Measurements from ENCODE around the gene TMEM31.

TMEM31 gene, protein sequence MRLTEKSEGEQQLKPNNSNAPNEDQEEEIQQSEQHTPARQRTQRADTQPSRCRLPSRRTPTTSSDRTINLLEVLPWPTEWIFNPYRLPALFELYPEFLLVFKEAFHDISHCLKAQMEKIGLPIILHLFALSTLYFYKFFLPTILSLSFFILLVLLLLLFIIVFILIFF

DNA sequence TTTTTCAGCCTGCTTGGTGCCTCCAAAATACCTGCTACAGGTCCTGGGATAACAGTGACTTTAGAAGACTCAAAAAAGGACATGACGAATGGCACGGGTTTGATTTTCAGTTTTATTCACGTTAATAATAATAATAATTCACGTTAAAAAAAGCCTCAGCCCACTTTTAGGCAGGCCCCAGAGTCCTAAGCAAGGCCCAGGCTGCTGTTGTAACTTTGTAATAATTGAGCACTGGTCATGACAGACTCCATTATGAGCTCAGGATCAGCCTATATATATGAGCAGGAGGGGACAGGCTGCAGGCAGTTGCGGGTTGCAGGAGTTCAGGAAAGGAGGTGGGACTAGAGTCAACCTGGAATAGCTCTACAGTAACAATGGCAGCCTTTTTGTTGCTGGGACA lies at the start of gene TMEM31:
TMEM31 (plus strand) TSS at position 301 of the 400 bp plus-strand sequence. CDS start 1,350 bp downstream, outside the sequence.
- no peak for DNase-seq

DNA sequence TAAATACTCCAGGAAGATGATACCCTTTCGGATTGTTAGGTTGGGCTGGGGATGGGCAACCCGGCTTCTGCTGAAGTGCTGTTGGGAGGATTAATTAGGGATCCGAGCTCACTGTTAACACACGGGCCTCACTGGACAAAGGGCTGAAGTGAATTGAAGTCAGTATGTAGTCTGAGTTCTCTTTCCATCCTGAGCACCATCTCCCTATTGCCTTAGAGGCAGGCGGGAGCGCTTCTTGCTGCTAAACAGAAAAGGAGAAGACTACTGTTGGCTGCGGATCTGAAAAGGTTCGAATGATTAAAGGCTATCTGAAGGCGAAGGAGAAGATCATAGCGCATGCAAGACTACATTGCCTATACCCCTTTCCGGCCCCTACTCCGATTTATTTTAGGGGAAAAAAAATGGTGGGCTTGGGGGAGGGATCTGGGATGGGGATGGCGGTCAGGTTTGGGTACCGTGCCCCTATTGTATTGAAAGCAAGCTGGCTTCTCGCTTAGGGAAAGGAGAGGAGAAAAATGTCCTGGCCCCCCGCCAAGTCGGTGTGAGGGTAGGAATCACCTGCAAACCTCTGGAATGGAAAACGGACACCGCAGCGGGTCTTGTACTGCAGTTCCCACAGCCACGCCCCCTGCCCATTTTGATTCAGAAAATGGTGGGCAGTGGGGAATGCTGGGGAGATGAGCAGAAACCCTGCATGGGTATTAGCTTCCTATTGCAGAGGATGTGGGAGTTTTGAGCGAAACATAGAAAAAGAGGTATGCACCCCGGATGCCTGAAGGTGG lies 46.5 kb upstream of the TMEM31 start:
- no peak for DNase-seq

DNA sequence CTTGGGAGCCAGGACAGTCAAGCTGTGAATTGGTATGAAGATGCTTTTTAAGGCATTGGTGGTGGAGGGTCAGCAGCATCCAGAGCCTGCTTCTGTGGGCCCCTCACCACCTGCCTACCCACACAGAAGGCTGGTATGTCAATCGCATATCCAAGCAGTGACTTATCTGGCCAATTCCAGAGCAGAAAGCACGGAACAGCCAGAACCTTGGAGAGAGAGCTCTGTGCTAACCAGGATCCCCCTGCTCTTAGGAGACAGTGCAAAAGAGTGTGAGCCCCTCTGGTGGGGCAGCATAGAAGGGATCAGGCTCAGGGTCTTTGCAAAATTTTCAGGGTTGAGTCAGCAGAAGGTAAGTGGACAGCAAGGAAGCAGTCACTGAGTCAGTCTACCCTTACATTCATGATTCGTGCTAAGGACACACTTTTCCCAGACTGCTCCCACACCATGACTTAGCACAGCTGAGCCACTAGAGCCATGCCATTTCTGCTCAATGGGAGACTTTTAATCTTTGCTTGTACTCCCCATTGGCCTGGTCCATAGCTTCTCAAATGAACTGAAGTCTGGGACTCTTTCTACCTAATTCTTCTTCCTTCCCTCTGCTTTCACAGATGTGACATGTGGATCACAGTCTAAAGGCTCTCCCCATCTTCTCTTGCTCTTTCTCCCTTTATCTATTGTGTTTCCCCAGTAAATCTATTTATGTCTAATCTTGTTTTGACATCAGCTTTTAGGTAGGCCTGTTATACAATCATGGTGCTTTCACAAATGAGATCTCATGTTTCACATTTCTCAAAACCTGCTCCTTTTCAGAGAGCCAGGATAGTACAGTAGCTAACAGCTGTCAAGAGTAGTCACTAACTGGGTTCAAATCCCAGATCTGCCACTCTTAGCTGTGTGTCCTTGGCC lies 44.3 kb upstream of the TMEM31 start:
- DNase-seq: no peak

DNA sequence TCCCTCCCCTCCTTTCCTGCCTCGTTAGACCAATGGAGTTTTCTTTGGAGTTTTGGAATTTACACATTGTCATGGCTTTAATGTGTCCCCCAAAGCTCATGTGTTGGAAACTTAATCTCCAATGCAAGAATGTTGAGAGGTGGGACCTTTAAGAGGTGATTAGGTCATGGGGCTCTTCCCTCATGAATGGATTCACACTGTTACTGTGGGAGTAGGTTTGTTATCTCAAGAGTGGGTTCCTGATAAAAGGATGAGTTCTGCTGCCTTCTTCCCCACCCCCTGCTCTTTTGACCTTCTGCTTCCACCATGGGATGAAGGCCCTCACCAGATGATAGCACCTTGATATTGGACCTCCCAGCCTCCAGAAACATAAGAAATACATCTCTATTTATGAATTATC lies 41.0 kb upstream of the TMEM31 start:
- no peak for DNase-seq

DNA sequence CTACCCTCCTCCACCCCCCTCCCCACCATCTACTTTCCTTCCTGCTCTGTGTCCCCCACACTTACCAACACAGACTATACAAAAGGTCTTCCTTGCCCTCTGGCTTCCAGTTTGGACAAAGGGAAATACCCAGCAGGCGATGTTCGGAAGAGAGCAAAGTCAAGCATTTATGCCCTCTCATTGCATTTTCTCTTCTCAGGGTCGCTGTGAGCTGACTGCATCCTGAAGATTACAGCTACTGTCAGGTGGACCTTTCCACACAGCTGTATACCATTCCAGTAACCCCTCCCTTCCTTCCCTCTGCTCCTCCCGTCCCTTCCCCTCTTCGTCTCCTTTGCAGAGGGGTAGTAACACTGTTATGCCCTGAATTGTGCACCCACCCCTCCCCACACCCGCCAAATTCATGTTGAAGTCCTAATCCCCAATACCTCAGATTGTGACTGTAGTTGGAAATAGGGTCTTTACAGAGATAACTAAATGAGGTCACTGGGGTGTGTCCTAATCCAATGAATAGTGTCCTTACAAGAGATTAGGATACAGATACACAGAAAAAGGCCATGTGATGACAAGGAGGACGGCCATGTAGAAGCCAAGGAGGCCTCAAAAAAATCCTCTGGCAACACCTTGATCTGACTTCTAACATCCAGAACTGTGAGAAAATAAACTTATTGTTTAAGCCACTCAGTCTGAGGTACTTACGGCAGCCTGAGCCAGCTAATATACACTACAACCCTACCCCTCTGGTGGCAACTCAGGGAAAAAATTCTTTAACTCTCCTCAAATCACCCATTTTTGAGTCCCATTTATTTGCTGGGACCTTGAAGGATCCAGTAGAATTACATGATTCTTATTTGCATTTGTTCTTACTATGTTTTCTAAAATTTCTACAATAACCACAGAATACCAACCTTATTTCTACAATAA lies 35.9 kb upstream of the TMEM31 start:
- DNase-seq: peak; percentile 31

DNA sequence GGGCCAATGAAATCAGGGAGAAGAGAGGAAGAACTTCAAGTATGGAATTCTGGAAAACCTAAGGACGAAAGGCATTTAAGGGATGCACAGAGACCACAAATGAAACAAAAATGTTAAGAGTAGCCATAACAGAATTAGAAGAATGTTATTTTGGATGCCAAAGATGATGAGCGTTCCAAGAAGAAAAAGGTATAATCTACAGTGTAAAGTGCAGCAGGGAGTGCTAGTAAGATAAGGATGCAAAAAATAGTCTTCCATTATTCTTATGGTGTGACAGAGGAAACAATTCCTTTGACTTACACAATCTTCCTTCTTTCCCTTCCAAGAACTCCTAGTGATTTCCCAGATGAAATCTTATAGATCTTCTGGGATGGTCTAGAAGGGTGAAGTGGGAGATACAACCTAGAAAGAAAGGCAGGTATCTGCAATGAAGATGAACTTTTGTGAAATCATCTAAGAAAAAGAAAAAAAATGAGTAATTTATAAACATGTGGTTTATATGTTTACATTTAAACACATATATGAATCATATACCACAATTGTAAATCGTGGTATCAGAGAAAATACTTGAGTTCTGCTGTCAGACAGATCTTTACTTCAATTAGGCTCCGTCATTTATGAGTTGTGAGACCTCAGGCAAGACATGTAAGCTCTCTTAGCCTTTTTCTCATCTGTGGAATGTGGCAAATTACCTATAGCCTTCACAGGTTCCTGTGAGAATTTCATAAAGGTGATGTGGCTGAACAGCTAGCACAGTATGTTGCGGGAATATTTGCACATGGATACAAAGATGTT lies 32.3 kb upstream of the TMEM31 start:
- DNase-seq: no peak

DNA sequence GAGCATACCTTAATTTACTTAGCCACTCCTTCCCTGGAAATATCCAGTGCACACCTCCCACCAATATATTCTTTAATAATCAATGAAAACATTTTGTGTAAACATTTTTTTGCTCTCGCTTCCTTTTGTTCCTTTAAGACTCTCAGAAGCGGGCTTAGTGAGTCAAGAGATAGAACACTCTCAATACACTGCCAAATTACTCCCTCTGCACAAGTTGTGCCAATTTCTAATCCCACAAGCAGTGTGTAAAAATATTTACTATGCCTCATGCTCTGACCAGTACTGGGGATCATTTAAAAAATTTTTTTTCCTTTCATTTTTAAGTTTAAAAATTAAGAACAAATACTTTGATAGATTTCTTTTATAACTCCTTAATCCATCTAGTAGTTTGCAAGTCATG lies 29.3 kb upstream of the TMEM31 start:
- no peak for DNase-seq

DNA sequence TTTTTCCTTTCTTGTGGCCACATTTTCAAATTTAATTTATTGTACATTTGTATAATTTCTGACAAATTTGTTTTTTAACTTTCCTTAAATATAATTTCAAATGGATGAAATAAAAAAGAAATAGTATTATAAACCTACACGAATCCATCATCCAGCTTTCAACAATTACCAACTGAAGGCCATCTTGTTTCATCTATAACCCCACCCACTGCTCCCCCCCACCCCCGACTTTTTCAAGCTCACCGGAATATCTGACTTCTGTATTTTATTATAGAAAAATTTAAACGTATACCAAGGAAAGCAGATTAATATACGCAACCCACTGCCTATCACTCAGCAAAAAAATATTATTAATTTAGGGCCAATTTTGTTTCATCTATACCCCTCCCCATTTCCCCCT lies 25.3 kb upstream of the TMEM31 start:
- peak; percentile 30 for DNase-seq

DNA sequence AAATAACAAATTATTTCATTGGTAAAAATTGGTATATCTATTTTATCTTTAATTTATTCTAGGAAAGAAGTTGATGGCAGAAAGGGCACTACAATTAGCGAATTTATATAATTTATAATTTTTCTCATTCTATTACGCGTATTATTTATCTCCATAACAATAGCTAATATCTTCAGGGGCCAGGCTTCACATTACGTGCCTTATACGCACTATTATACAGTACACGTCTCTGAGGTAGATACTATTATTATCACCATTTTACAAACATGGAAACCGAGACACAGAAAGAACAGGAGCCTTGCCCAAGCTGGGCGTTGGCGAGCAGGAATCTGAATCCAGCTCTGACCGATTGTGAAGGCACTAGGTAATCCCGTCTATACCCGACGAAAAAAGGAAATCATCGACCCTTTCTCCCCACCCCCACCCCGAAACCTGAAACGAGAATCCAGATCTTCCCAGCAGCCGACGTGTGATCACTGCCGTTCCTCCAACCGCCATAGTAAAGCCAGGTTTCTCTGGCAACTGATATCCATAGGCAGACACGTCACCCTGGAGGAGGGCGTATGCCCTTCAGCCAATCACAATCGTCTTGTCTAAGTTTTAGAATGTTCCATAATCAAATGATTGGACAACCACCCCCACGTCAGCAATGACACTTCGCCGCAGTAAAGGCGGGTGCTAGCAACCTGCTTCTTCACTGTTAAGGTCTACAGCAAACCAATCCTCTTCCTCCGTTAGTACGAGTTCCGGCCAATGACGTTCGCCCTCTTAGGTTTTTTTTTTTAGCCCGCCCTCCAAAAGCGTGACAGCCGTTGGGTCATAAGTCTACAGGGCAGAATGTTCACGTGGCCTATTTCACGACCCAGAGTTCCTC lies 24.3 kb upstream of the TMEM31 start, which contains the start of gene MORF4L2:
MORF4L2 (minus strand) TSS at position 501 of the 874 bp plus-strand sequence. CDS start 9,672 bp downstream, outside the sequence.
- DNase-seq: peak; percentile 99

DNA sequence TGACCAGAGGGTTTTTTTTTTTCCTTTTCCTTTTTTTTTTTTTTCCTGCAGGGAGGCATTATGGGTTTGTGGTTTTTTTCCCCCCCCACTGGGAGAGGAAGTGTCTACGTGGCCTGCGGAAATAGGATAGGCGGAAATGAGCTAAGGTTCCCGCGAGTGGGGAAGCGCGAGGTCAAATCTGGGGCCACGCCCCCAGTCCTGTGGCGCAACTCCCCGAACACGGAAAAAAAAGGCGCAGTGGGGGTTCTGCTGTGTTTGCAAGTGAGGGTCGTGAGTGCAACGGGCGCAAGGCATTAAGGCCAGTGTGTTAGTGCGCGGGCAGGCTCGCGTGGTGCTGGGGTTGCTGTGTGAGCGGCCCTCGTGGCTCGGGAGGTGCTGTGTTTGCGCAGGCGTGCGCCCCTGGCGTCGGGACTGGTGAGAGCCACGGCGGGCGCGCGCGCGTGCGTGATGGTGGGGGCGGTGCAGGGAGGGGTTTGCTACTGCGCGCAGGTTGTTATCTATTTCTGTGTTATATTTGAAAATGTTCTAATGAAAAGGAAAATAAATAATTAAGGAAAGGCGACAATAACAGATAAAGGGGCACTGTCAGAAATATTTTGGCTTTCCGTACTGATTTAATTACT lies 23.5 kb upstream of the TMEM31 start:
- DNase-seq: peak; percentile 93

DNA sequence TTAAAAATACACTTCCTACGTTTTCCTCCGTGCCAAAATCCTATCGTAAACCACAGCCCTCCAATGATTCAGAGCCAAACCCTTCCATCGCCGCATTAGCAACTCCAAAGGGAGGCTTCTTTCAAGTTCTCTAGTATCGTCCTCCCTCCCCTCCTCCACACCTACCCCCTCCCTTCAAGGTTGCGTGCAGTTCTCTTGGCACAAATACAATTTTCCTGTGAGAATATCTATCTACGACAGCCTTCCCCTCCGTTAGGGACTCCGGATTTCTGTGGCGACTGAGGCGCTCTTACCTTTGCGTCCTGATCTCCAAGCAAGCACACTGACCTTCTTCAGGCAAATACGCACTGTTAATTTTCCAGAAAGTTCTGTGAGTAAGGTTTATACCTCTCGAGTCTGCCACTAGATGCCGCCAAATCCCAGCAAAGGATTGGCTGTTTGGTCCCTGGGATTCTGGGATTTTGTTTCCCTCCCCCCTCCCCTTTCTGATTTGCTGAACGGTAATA lies 23.0 kb upstream of the TMEM31 start:
- peak; percentile 89 for DNase-seq

DNA sequence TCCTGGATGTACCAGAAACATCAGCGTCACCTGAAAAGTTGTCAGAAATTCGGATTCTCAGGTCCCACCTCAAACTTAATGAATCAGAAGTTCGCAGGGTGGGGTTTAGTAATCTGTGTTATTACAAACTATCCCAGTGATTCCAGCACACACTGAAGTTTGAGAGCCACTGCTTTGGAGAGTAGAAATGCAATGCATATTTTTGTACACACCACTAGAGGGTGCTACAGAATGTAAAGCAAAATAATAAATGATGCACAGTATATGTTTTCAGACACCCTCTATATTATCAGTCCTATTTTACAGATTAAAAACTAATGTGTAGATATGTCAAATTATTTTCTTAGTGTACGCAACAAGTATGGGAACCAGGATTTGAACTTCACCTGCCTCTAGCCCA lies 21.8 kb upstream of the TMEM31 start:
- peak; percentile 68 for DNase-seq

DNA sequence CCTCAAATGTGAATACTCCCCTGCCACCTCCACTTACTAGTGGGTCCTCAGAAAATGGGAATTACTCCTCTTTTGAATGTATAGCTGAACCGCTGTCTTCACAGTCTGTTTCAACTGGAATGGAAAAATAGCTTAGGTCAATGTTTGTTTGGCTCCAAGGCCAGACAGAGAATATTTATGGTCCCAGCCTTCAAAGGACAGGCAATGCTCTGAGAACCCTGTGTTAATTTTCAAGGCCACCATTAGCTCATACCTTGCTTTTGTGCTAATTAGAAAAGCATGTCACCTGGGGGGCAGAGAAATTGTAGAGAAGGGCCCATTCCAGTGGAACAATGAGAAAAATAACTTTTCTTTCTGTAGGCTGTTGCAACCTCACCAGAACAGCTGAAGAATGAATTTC lies 19.6 kb upstream of the TMEM31 start:
- no peak for DNase-seq

DNA sequence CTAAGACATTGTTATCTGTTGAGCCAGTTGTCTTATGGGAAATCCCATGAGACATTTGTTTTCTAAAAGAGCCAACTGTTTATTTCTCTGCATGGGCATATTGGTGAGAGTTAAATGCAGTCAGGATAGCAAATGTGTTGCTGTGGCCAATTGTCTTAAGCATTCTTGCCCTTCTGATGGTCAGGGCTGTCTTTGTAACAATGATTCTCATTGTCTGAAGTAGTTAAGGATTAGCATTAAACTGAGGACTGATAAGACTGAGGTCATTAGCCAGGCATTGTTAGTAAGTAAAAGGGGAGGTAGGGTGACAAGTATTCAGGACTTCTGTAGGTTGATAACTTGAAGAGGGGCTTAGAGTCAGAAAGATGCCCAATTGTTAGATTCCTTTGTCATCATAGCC lies 13.0 kb upstream of the TMEM31 start:
- no peak for DNase-seq

DNA sequence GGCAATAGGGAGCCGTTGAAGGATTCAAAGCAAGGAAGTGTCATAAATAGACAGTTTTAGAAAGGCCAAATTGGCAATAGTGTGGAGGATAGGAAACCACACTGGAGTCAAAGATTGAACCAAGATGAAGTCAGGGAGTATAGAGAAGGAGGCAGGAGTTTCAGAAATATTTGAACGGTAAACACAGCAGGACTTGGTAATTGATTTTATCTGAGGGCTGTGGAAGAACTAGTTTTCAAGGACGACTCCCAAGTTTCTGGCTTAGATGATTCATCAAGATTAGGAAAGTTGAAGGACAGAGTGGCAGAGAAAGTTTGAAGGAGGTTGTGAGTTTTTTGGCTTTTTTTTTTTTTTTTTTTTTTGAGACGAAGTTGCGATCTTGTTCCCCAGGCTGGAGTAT lies 11.5 kb upstream of the TMEM31 start:
- DNase-seq: no peak

DNA sequence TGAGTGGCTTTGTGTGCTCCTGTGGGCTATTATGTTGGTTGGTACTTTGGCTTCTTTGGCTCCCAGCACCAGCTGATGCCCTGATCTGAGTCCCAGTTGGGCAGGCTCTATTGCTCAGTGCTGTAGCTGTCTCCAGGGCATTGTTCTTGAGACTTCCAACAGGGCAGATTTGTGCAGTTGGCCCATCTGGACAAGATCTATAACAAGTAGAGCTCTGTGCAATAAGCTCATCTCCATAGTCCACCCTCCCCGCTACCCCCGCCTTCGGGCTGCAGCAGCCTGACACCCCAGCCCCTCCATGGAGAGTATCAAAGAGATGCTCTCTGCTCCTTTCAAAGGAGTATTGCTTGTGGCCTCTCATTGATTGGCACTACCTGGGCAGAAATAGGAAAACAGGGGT lies 5.8 kb upstream of the TMEM31 start:
- no peak for DNase-seq

DNA sequence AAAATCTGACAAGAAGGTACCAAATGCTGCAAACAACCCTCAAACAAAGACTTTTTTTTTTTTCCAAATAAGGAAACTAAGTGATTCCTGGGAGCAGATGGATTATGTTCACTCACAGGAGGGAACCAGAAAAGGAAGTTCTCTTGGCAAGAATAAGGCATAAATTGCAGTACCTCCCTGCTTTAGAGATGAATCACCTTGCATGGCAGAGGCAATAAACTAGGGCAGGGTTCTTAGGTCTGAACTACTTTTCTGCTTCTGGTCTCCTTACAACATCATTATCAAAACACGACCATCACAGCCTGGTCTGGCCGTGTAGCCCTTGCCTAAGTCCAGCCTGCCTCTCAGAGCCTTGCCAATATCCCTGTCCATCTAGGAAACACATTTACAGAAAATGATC lies 6.3 kb downstream of the TMEM31 start:
- no peak for DNase-seq

DNA sequence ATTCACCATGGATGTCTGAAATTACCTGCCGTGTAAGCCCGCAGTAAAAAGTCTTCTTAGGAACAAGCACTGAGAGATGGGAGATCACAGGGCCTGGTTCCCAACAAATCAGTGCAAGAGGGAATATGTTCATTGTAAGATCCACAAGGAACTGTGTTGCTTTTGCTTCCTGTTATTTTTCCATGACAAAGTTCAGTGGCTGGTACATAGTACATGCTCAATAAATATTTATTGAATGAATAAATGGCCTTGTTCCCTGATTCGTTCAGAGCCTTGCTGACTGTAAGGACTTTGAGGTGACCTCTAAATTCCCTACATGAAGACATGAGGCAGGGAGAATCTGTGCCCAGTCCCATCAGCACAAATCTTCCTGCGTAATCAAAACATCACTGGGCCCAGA lies 7.4 kb downstream of the TMEM31 start:
- no peak for DNase-seq

DNA sequence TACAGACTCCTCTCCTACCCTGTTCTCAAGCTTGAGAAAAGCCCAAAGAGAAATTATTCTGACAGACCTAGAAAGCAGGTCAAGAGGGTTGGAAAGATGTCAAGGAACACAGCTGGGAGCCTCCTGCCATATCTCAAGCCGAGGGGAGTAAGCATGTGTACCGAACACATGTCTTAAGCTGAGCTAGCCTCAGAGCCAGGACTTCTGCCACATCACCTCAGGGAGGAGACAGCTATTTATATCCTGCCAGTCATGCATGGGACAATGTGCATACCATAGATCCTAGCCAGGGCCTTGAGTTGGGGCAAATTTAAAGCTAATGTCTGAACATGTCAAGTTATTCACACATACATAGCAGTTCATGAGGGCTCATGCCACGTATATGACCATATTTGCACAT lies 11.8 kb downstream of the TMEM31 start:
- DNase-seq: no peak

DNA sequence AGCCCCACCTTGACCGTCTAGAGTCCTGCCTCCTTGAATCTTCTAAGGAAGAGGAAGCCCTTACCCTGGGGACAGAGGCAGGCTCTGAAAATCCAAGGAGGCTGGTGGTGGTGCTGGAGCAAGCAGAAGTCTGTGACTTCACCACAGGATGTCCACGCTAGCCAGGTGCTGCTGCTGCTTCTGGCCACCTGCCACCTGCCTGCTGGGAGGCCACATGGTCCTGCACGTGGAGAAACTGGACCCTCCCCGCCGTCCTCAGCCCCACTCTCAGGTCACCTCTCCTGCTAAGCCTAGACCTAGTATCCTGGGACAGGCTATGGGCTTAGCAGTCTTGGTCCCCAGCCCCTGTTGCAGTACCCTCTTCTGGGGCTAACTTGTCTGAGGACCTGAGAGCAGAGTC lies 15.8 kb downstream of the TMEM31 start:
- DNase-seq: peak; percentile 71
